SK-N-SH treated with all-trans-retinoic acid at 6 μM for 48 hours (cell line): Measurements from ENCODE around the gene DMD.

ENCODE experiments used
- ARNTL ChIP-seq: fragments of 450-650 bp; formaldehyde crosslinking; IDR thresholded peaks from 2 replicates; pipeline ENCODE4 v1.5.0; 2020; ENCODE audit warnings: low read depth, mild to moderate bottlenecking, moderate library complexity, borderline replicate concordance
- ESRRG ChIP-seq: fragments of 250-450 bp; sonication (Bioruptor Pico); IDR thresholded peaks from 2 replicates; pipeline ENCODE4 v1.6.1; 2021; ENCODE audit warnings: mild to moderate bottlenecking
- PPARA ChIP-seq: fragments of 250-450 bp; sonication (Bioruptor Pico); IDR thresholded peaks from 2 replicates; pipeline ENCODE4 v1.5.0; 2020; ENCODE audit warnings: mild to moderate bottlenecking, borderline replicate concordance
- TCF4 ChIP-seq: fragments of 250-450 bp; sonication (Bioruptor Pico); IDR thresholded peaks from 2 replicates; pipeline ENCODE4 v1.8.0; 2021; ENCODE audit warnings: mild to moderate bottlenecking, moderate library complexity, borderline replicate concordance
- TOX ChIP-seq: fragments of 250-450 bp; sonication (Bioruptor Pico); IDR thresholded peaks from 2 replicates; pipeline ENCODE4 v1.8.0; 2021; ENCODE audit warnings: mild to moderate bottlenecking, moderate library complexity, borderline replicate concordance
- ZNF8 ChIP-seq: fragments of 450-650 bp; formaldehyde crosslinking; IDR thresholded peaks from 2 replicates; pipeline ENCODE4 v1.5.0; 2020; ENCODE audit warnings: mild to moderate bottlenecking, moderate library complexity

GRCh38 chrX:31190221-31190975, 2021.0 kb downstream of the DMD start:
- TF ChIP-seq TOX (CRISPR knock-in tag), result no peak
- TF ChIP-seq PPARA (CRISPR knock-in tag), result no peak
- TF ChIP-seq ARNTL, result no peak
- no peak for TF ChIP-seq ZNF8 (CRISPR knock-in tag)
- TF ChIP-seq ESRRG (CRISPR knock-in tag), result no peak
- no peak for TF ChIP-seq TCF4 (CRISPR knock-in tag)
